OCI-LY7 (cell line): ENCODE data around the gene GH1.

Source experiments
- CTCF ChIP-seq: fragments of 200-600 bp; sonication (generic); conservative IDR thresholded peaks from 2 replicates; pipeline ENCODE4 v1.5.1; 2014; ENCODE audit warnings: mild to moderate bottlenecking, antibody characterized with exemption, low read length, moderate library complexity, mixed read lengths
- EZH2phosphoT487 ChIP-seq: fragments of 200-600 bp; sonication (generic); IDR thresholded peaks from 2 replicates; pipeline ENCODE4 v1.6.1; 2018; ENCODE audit warnings: low read depth, borderline replicate concordance, mild to moderate bottlenecking, mixed run types, antibody characterized with exemption, low read length, moderate library complexity, mixed read lengths

GRCh38 chr17:63941751-63942150 lies 23.1 kb upstream of the GH1 start:
- TF ChIP-seq CTCF (no peak), EZH2phosphoT487 (no peak)
